MM.1S (cell line): ENCODE data around the gene PRR23E.

Experiments
- DNase-seq: peaks from one replicate; pipeline ENCODE4 v3.0.0-alpha.2; 2015
- H2AFZ ChIP-seq: fragments of 300-600 bp; sonication (generic); 2 replicates; pipeline ENCODE4 v1.6.0; 2016; ENCODE audit warnings: antibody characterized with exemption, low read length
- H3F3A ChIP-seq: fragments of 300-600 bp; sonication (generic); 2 replicates; pipeline ENCODE4 v1.6.1; 2016; ENCODE audit warnings: mild to moderate bottlenecking, antibody characterized with exemption, low read length, moderate library complexity, mixed read lengths; ENCODE audit not compliant: insufficient read depth
- H3K27ac ChIP-seq: fragments of 300-600 bp; sonication (generic); 2 replicates; pipeline ENCODE4 v1.5.1; 2016; ENCODE audit warnings: mild to moderate bottlenecking, low read length
- H3K27me3 ChIP-seq: fragments of 300-600 bp; sonication (generic); replicated peaks from 2 replicates; pipeline ENCODE4 v1.6.0; 2016; ENCODE audit warnings: low read length; ENCODE audit not compliant: insufficient read depth
- H3K36me3 ChIP-seq: fragments of 300-600 bp; sonication (generic); replicated peaks from 2 replicates; pipeline ENCODE4 v1.6.1; 2016; ENCODE audit warnings: mild to moderate bottlenecking, low read length, mixed read lengths; ENCODE audit not compliant: insufficient read depth
- H3K4me1 ChIP-seq: fragments of 300-600 bp; sonication (generic); 2 replicates; pipeline ENCODE4 v1.6.1; 2016; ENCODE audit warnings: low read length, mixed read lengths
- H3K4me2 ChIP-seq: fragments of 300-600 bp; sonication (generic); 2 replicates; pipeline ENCODE4 v1.6.0; 2016; ENCODE audit warnings: low read depth, low read length
- H3K4me3 ChIP-seq: fragments of 300-600 bp; sonication (generic); 2 replicates; pipeline ENCODE4 v1.5.1; 2016; ENCODE audit warnings: low read length, mixed read lengths
- H3K79me2 ChIP-seq: fragments of 300-600 bp; sonication (generic); 2 replicates; pipeline ENCODE4 v1.6.1; 2016; ENCODE audit warnings: mixed run types, low read length, mixed read lengths
- H3K9ac ChIP-seq: fragments of 300-600 bp; sonication (generic); 2 replicates; pipeline ENCODE4 v1.6.1; 2016; ENCODE audit warnings: low read length, mixed read lengths
- H3K9me2 ChIP-seq: fragments of 300-600 bp; sonication (generic); replicated peaks from 2 replicates; pipeline ENCODE4 v1.6.1; 2016; ENCODE audit warnings: mild to moderate bottlenecking, low read length, mixed read lengths; ENCODE audit not compliant: insufficient read depth
- H3K9me3 ChIP-seq: fragments of 300-600 bp; sonication (generic); replicated peaks from 2 replicates; pipeline ENCODE4 v1.6.1; 2016; ENCODE audit warnings: mild to moderate bottlenecking, low read length, mixed read lengths; ENCODE audit not compliant: insufficient read depth
- H4K20me1 ChIP-seq: fragments of 300-600 bp; sonication (generic); 2 replicates; pipeline ENCODE4 v1.6.1; 2016; ENCODE audit warnings: mild to moderate bottlenecking, low read length, moderate library complexity, mixed read lengths; ENCODE audit not compliant: insufficient read depth
- CTCF ChIP-seq: fragments of 300-600 bp; sonication (generic); IDR thresholded peaks from 2 replicates; pipeline ENCODE4 v1.5.1; 2016; ENCODE audit warnings: antibody characterized with exemption, low read length, mixed read lengths
- EZH2 ChIP-seq: fragments of 300-600 bp; sonication (generic); optimal IDR thresholded peaks from 2 replicates; pipeline ENCODE3; 2017; ENCODE audit warnings: low read depth, mild to moderate bottlenecking, antibody characterized with exemption, low read length, mixed read lengths
- EZH2phosphoT487 ChIP-seq: fragments of 300-600 bp; sonication (generic); IDR thresholded peaks from 2 replicates; pipeline ENCODE4 v1.6.1; 2018; ENCODE audit warnings: antibody characterized with exemption, low read length

The PRR23E gene

DNA sequence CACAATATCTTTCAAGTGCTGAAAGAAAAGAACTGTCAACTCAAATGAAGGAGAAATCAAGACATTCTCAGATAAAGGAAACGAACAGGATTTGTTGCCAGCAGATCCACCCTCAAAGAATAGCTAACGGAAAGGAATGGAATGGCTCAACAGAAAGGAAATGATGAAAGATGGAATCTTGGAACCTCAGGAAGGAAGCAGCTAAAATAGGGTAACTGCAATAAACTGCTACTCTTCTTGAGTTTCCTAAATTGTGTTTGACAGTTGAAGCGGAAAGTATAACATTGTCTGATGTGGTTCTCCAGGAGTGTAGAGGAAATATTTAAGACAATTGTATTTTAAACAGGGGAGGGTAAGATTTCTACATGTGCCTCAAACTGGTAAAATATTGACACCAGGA lies 22.0 kb downstream of the PRR23E start:
- Histone ChIP-seq H3K36me3 (no peaks in the 10 kb centered on the region), H3K4me2 (no peak overlapping the region), H3F3A (no peaks in the 10 kb centered on the region), H3K79me2 (no peaks in the 10 kb centered on the region), H3K4me1 (no peaks in the 10 kb centered on the region), H2AFZ (no peak overlapping the region), H3K27ac (no peak overlapping the region), H3K9ac (no peak overlapping the region), H3K9me2 (no peaks in the 10 kb centered on the region), H3K27me3 (peaks cover 17% of the 10 kb centered on the region), H4K20me1 (no peaks in the 10 kb centered on the region), H3K9me3 (no peaks in the 10 kb centered on the region), H3K4me3 (no peak overlapping the region)
- DNase-seq = no peak
- no peak for TF ChIP-seq EZH2
- TF ChIP-seq CTCF = no peak
- TF ChIP-seq EZH2phosphoT487 = no peak

DNA sequence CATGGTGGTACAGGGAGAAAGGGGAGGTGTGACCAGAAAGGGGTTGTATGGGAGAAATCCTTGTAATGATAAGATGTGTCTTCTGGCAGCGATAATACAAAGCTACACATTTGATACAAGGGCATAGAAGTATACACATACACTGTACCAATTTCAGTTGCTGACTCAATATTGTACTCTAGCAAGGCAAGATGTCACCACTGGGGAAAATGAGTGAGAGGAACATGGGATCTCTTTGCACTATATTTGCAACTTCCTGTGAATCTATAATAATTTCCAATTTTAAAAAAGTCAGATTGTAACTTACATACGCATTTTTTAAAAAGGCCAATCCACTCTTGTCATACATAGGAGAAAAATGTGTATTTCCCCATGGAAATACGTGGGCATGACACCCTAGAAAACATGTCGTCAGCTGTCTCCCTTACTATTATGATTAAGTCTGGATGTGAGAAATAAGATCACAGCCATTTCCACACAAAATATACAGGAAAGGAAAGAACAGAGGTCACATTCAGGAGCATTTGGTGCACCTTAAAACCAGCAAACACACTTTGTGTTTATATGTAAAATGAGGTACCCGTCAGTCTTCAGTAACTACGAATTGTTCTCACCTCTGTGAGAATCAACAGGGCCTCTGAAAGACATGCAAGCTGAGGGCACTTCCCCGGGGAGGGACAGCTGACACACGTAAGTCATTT lies 22.9 kb downstream of the PRR23E start:
- H3K9me2 ChIP-seq = no peaks in the 10 kb centered on the region
- peaks cover 17% of the 10 kb centered on the region for H3K27me3 ChIP-seq
- no peaks in the 10 kb centered on the region for H3F3A ChIP-seq
- H3K36me3 ChIP-seq = no peaks in the 10 kb centered on the region
- H3K27ac ChIP-seq = no peak overlapping the region
- H3K9me3 ChIP-seq = no peaks in the 10 kb centered on the region
- no peak for DNase-seq
- no peaks in the 10 kb centered on the region for H4K20me1 ChIP-seq
- TF ChIP-seq CTCF (no peak), EZH2 (no peak), EZH2phosphoT487 (no peak)
- no peak overlapping the region for H3K4me3 ChIP-seq
- H3K4me2 ChIP-seq = no peak overlapping the region
- H3K4me1 ChIP-seq = no peaks in the 10 kb centered on the region
- no peak overlapping the region for H3K9ac ChIP-seq
- H3K79me2 ChIP-seq = no peaks in the 10 kb centered on the region
- H2AFZ ChIP-seq = no peak overlapping the region

GRCh38 chr3:127216415-127217261 lies 23.7 kb downstream of the PRR23E start:
- no peak overlapping the region for H2AFZ ChIP-seq
- no peaks in the 10 kb centered on the region for H3K9me3 ChIP-seq
- no peak overlapping the region for H3K4me2 ChIP-seq
- no peak for DNase-seq
- H3K4me3 ChIP-seq = no peak overlapping the region
- peaks cover 17% of the 10 kb centered on the region for H3K27me3 ChIP-seq
- TF ChIP-seq EZH2 (no peak), EZH2phosphoT487 (no peak), CTCF (no peak)
- H3K36me3 ChIP-seq = no peaks in the 10 kb centered on the region
- H3F3A ChIP-seq = no peaks in the 10 kb centered on the region
- H3K27ac ChIP-seq = no peak overlapping the region
- no peaks in the 10 kb centered on the region for H4K20me1 ChIP-seq
- H3K9me2 ChIP-seq = no peaks in the 10 kb centered on the region
- H3K9ac ChIP-seq = no peak overlapping the region
- H3K79me2 ChIP-seq = no peaks in the 10 kb centered on the region
- no peaks in the 10 kb centered on the region for H3K4me1 ChIP-seq
